ENCODE results near the gene DUSP5.

DNA sequence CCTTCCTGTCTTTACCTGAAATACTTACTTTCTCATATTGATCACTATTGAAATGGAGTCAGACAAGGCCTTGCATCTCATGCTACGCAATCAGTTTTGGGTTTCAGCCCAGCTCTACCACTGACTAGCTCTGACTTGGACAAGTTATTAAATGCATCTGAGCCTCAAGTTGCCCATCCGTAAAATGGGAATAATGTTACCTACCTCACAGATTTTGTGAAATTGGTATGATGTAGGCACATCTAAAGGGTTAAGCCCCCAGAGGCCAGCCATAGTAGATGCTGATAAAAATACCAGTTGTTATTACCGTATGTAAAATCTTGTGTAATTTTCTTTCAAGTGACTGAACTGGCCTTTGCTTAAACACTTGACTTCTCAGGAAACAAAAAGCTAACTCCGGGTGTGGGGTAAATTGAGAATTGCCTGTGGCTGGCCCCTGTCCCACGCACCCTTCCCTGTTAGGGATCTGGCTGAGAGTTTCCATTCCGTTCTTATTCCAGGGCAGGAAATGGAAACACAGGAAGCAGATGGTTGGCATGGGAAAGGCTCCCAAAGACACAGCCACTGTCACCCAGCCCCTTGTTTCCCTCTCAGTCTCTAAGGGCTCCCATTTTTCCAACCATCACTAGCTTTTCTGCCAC, 7.5 kb downstream of the DUSP5 start:
- TF ChIP-seq, protein P1, sequence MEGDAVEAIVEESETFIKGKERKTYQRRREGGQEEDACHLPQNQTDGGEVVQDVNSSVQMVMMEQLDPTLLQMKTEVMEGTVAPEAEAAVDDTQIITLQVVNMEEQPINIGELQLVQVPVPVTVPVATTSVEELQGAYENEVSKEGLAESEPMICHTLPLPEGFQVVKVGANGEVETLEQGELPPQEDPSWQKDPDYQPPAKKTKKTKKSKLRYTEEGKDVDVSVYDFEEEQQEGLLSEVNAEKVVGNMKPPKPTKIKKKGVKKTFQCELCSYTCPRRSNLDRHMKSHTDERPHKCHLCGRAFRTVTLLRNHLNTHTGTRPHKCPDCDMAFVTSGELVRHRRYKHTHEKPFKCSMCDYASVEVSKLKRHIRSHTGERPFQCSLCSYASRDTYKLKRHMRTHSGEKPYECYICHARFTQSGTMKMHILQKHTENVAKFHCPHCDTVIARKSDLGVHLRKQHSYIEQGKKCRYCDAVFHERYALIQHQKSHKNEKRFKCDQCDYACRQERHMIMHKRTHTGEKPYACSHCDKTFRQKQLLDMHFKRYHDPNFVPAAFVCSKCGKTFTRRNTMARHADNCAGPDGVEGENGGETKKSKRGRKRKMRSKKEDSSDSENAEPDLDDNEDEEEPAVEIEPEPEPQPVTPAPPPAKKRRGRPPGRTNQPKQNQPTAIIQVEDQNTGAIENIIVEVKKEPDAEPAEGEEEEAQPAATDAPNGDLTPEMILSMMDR (IDR thresholded peaks at IDR 0.05; ENCODE audit: low read depth, low read length, missing input control): no peak
- TF ChIP-seq, protein P2, sequence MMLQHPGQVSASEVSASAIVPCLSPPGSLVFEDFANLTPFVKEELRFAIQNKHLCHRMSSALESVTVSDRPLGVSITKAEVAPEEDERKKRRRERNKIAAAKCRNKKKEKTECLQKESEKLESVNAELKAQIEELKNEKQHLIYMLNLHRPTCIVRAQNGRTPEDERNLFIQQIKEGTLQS (IDR thresholded peaks at IDR 0.05): no peak
- TF ChIP-seq, protein P3, sequence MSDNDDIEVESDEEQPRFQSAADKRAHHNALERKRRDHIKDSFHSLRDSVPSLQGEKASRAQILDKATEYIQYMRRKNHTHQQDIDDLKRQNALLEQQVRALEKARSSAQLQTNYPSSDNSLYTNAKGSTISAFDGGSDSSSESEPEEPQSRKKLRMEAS (IDR thresholded peaks at IDR 0.05): no peak
- TF ChIP-seq SP1 (IDR thresholded peaks at IDR 0.05) (no peak), FOXA2 (IDR thresholded peaks at IDR 0.05) (no peak)

Data from liver (tissue), 3 donors.